Measurements from ENCODE around the gene HOXD13. TPM values are rescaled to one million over a fixed set of nuclear protein-coding genes. Genes with fewer than 3 reads are reported as not detected.
A peak's percentile ranks its signal among the peaks of the same experiment; 100 is the strongest.

The HOXD13 gene
- total RNA-seq, 2 experiments from 2014 or later: not detected

DNA sequence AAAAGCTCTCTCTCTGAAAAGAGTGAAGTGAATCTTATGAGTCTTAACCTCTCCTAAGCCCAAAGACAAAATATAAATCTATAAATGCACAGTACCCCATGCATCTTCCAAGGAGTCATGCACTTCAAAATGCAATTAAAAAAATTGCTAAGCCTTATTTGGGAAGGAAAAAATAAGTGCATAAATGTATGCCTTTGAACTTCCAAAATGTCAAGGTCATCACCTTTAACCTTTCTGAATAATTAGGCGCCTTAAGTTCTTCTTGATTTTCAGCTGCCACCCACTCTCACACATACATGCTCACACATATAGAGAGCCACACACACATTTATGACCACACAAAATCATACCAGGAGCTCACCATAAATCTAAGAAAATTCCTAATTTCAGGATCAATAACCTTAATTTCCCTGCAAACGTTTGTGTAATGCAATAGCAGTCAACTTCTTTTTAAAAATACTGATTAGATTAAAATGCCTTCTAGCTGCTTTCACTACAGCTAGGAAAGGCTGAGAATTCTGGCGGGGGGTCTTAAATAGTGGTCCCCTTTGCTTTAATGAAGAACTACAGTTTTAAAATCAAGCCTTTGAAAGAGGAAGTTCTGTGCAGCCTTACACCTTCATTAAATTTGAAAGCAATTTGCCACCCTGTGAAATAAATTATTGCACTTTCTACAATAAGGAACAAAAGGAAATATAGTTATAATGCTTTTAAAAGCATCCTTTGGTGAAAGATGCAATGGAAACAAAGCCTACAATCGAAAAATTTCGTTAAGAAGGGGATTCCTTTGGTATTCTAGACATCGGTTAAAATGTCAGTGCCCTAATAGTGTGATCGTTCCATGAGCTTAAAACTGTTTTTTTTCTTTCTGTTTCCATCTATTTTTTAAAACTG lies 18.1 kb downstream of the HOXD13 start:
- no peaks in the 10 kb centered on the region for H3K9me2 ChIP-seq (ENCODE audit: insufficient read depth, low read length)
- TF ChIP-seq EZH2phosphoT487 (IDR thresholded peaks at IDR 0.05; ENCODE audit: borderline replicate concordance, low read depth, low read length) (no peak), CTCF (conservative IDR thresholded peaks at IDR 0.05; ENCODE audit: low read length) (no peak)
- no peaks in the 10 kb centered on the region for H3K79me2 ChIP-seq (ENCODE audit: insufficient read depth, low read depth, low read length)
- H3K4me3 ChIP-seq (ENCODE audit: low read depth, low read length, poor library complexity, severe bottlenecking): no peak overlapping the region
- H3K9me3 ChIP-seq (ENCODE audit: low read length): no peaks in the 10 kb centered on the region
- no peaks in the 10 kb centered on the region for H3K36me3 ChIP-seq (ENCODE audit: insufficient read depth, low read length)
- no peaks in the 10 kb centered on the region for H3K4me1 ChIP-seq (ENCODE audit: insufficient read depth, low read length, poor library complexity, severe bottlenecking)
- no peak for DNase-seq (ENCODE audit: low spot score)
- no peaks in the 10 kb centered on the region for H4K20me1 ChIP-seq (ENCODE audit: insufficient read depth, low read length)
- CTCF ChIA-PET (ENCODE audit: unreplicated experiment): no interaction called here
- no peak overlapping the region for H3K27ac ChIP-seq (ENCODE audit: low read depth, low read length, poor library complexity, severe bottlenecking)
- H3K4me2 ChIP-seq (ENCODE audit: low read length): no peak overlapping the region
- H2AFZ ChIP-seq (ENCODE audit: low read length): no peak overlapping the region
- intact Hi-C loops (cut with micrococcal nuclease; ENCODE audit: unreplicated experiment): no loop called here
- BruUV-seq (replicated peaks): no TSS peak
- POLR2A ChIA-PET: interaction anchor here (0.6 kb wide), 3 partner anchors 129 to 803 kb away, joined by 3 read pairs; no protein-coding TSS in a partner anchor

DNA sequence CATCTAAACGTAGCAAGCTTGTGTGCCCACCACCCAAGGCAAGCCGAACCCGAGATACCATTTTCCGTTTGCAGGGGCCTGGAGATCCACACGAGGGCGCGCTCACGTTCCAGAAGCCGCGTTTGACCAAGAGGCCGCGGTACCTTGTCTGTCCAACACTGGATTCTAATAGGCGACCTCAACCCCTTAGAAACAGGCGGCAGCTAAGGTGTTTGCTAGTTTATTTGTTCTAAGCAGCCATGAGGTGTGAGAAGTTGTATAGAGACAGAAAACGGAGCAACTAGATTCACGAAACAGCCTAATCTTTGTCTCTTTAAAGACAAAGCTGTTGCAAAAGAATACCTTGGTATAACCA lies 18.8 kb downstream of the HOXD13 start:
- H2AFZ ChIP-seq (ENCODE audit: low read length): no peak overlapping the region
- no peaks in the 10 kb centered on the region for H3K4me1 ChIP-seq (ENCODE audit: insufficient read depth, low read length, poor library complexity, severe bottlenecking)
- TF ChIP-seq CTCF (conservative IDR thresholded peaks at IDR 0.05; ENCODE audit: low read length) (peak; percentile 79), EZH2phosphoT487 (IDR thresholded peaks at IDR 0.05; ENCODE audit: borderline replicate concordance, low read depth, low read length) (no peak)
- H3K4me2 ChIP-seq (ENCODE audit: low read length): no peak overlapping the region
- CTCF ChIA-PET (ENCODE audit: unreplicated experiment): no interaction called here
- no peaks in the 10 kb centered on the region for H3K9me3 ChIP-seq (ENCODE audit: low read length)
- H3K9me2 ChIP-seq (ENCODE audit: insufficient read depth, low read length): no peaks in the 10 kb centered on the region
- H3K4me3 ChIP-seq (ENCODE audit: low read depth, low read length, poor library complexity, severe bottlenecking): no peak overlapping the region
- peak; percentile 36 for DNase-seq (ENCODE audit: low spot score)
- H3K27ac ChIP-seq (ENCODE audit: low read depth, low read length, poor library complexity, severe bottlenecking): no peak overlapping the region
- POLR2A ChIA-PET: interaction anchor here (0.6 kb wide), 1 partner anchor 128 kb away, joined by 3 read pairs; no protein-coding TSS in a partner anchor
- no peaks in the 10 kb centered on the region for H3K36me3 ChIP-seq (ENCODE audit: insufficient read depth, low read length)
- BruUV-seq (replicated peaks): no TSS peak
- no peaks in the 10 kb centered on the region for H4K20me1 ChIP-seq (ENCODE audit: insufficient read depth, low read length)
- no peaks in the 10 kb centered on the region for H3K79me2 ChIP-seq (ENCODE audit: insufficient read depth, low read depth, low read length)
- intact Hi-C loops (cut with micrococcal nuclease; ENCODE audit: unreplicated experiment): no loop called here

GRCh38 chr2:176111846-176112374 lies 19.4 kb downstream of the HOXD13 start:
- POLR2A ChIA-PET: no interaction called here
- Histone ChIP-seq H4K20me1 (ENCODE audit: insufficient read depth, low read length) (no peaks in the 10 kb centered on the region), H3K4me3 (ENCODE audit: low read depth, low read length, poor library complexity, severe bottlenecking) (no peak overlapping the region), H3K79me2 (ENCODE audit: insufficient read depth, low read depth, low read length) (no peaks in the 10 kb centered on the region), H3K9me2 (ENCODE audit: insufficient read depth, low read length) (no peaks in the 10 kb centered on the region), H3K27ac (ENCODE audit: low read depth, low read length, poor library complexity, severe bottlenecking) (no peak overlapping the region), H3K36me3 (ENCODE audit: insufficient read depth, low read length) (no peaks in the 10 kb centered on the region), H3K4me2 (ENCODE audit: low read length) (no peak overlapping the region), H3K9me3 (ENCODE audit: low read length) (no peaks in the 10 kb centered on the region), H2AFZ (ENCODE audit: low read length) (no peak overlapping the region), H3K4me1 (ENCODE audit: insufficient read depth, low read length, poor library complexity, severe bottlenecking) (no peaks in the 10 kb centered on the region)
- CTCF ChIA-PET (ENCODE audit: unreplicated experiment): no interaction called here
- TF ChIP-seq EZH2phosphoT487 (IDR thresholded peaks at IDR 0.05; ENCODE audit: borderline replicate concordance, low read depth, low read length) (no peak), CTCF (conservative IDR thresholded peaks at IDR 0.05; ENCODE audit: low read length) (no peak)
- BruUV-seq (replicated peaks): no TSS peak
- intact Hi-C loops (cut with micrococcal nuclease; ENCODE audit: unreplicated experiment): no loop called here
- DNase-seq (ENCODE audit: low spot score): no peak
